Measurements from ENCODE around the gene TMEM145.
"Not testable (repeated sequence)": the region's sequence is repeated elsewhere in the genome, so short reads cannot be mapped to it uniquely, and the experiment has no call there.

TMEM145 gene

DNA sequence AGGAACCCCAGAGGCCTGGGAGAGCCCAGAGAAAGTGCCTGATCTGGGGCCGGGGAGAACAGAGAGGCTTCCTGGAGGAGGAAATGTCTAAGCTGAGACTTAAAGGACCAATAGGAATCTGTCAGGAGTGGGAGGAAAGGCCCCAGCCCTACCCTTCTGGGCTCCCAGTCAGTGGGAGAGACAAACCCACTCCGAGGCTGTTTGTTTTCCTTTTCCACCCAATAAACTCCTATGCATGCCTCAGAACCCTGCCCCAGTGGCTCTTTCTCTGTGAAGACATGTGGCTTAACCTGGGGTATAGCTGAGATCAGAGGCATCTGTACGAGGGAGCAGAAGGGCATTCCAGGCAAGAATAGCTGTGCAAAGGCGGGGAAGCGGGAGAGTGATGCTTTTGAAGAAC, 14.3 kb downstream of the TMEM145 start:
- TF ChIP-seq, protein P1, sequence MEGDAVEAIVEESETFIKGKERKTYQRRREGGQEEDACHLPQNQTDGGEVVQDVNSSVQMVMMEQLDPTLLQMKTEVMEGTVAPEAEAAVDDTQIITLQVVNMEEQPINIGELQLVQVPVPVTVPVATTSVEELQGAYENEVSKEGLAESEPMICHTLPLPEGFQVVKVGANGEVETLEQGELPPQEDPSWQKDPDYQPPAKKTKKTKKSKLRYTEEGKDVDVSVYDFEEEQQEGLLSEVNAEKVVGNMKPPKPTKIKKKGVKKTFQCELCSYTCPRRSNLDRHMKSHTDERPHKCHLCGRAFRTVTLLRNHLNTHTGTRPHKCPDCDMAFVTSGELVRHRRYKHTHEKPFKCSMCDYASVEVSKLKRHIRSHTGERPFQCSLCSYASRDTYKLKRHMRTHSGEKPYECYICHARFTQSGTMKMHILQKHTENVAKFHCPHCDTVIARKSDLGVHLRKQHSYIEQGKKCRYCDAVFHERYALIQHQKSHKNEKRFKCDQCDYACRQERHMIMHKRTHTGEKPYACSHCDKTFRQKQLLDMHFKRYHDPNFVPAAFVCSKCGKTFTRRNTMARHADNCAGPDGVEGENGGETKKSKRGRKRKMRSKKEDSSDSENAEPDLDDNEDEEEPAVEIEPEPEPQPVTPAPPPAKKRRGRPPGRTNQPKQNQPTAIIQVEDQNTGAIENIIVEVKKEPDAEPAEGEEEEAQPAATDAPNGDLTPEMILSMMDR (IDR thresholded peaks at IDR 0.05; ENCODE audit: low read depth, low read length, missing control alignments) = no peak

DNA sequence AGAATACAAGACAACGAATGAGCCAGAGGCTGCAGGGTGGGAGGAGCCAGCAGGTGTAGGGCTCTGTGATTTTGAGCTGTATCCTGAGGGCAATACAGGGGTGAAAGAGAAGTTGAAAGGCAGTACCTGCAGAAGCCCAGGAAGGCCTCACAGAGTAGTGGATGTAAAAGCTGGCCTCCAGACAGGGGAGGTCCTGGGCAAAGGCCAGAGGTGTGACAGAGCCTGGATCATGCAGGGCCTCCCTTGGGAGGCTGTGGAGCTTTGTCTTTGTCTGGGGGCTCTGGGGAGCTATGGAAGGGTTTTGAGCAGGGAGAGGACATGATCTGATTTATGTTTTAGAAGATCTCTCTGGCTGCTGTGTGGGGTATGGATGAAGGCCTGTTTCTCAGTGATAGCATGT, 15.0 kb downstream of the TMEM145 start:
- peaks cover 15% of the 10 kb centered on the region for H3K27me3 ChIP-seq (replicated peaks)
- TF ChIP-seq, protein P1 (IDR thresholded peaks at IDR 0.05; ENCODE audit: low read depth, low read length, missing control alignments) = no peak
- in situ Hi-C loops (cut with HindIII; ENCODE audit: low pct_ligation_motif_present, low sequenced_read_pairs) = no loop called here

More for the DNA sequence above, 14.3 kb downstream of the TMEM145 start:
- H3K4me3 ChIP-seq (ENCODE audit: low read depth, low read length) = no peak overlapping the region
- DNase-seq = no peak
- no peak overlapping the region for H3K27ac ChIP-seq
- in situ Hi-C loops (cut with HindIII; ENCODE audit: low pct_ligation_motif_present, low sequenced_read_pairs) = no loop called here
- peaks cover 18% of the 10 kb centered on the region for H3K27me3 ChIP-seq (replicated peaks)
- no peaks in the 10 kb centered on the region for H3K36me3 ChIP-seq (replicated peaks)

DNA sequence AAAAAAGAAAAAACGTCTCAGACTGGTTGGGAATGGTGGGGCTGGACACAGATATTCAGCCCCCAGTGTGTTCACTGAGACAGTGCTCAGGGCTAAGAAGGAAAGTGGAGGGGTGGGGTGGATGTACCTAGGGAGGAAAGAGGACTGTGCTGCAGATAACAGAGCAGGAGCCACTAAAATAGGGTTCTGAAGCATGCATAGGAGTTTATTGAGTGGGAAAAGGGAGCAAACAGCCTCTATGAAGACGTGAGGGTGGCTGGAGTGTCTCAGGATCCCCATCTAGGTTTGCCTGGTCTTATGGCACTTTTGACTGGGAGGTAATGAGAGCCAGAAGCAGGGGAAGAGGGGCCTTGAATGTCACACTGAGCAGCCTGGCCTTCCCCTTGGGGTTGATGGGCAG, 15.7 kb downstream of the TMEM145 start:
- in situ Hi-C loops (cut with HindIII; ENCODE audit: low pct_ligation_motif_present, low sequenced_read_pairs) = no loop called here
- TF ChIP-seq, protein P1 (IDR thresholded peaks at IDR 0.05; ENCODE audit: low read depth, low read length, missing control alignments) = no peak
- no peak overlapping the region for H3K27ac ChIP-seq

More for the DNA sequence above, 15.0 kb downstream of the TMEM145 start:
- Histone ChIP-seq H3K27ac (no peak overlapping the region), H3K36me3 (replicated peaks) (no peaks in the 10 kb centered on the region), H3K4me3 (ENCODE audit: low read depth, low read length) (no peak overlapping the region)
- DNase-seq = no peak

DNA sequence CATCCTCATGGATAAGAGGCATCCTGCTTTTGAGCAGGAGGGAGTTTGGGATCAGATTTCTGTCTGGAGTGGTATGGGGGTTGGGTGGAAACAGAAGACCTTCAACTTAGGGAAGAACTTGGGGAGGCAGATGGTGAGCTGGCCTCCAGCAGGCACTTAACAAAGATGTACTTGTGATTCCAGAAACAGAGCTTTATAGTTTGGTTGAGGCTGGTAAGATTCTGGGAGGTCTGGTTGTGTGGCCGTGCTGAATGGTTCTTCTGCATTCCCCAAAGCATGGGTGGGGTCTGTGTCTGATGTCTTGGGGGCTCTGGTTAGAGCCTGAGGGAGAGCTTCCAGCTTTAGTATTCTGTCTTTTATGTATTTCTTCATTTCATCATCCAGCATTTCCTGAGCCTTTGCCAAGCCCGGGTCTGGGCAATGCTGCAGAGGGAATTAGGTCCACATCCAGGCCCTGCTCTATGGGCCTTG, 17.2 kb downstream of the TMEM145 start:
- Histone ChIP-seq H3K27ac (no peak overlapping the region), H3K36me3 (replicated peaks) (no peaks in the 10 kb centered on the region), H3K4me3 (ENCODE audit: low read depth, low read length) (no peak overlapping the region), H3K27me3 (replicated peaks) (no peaks in the 10 kb centered on the region)
- TF ChIP-seq, protein P1 (IDR thresholded peaks at IDR 0.05; ENCODE audit: low read depth, low read length, missing control alignments) = no peak
- no peak for DNase-seq
- in situ Hi-C loops (cut with HindIII; ENCODE audit: low pct_ligation_motif_present, low sequenced_read_pairs) = no loop called here

More for the DNA sequence above, 15.7 kb downstream of the TMEM145 start:
- Histone ChIP-seq H3K4me3 (ENCODE audit: low read depth, low read length) (no peak overlapping the region), H3K36me3 (replicated peaks) (no peaks in the 10 kb centered on the region), H3K27me3 (replicated peaks) (peaks cover 8% of the 10 kb centered on the region)
- DNase-seq = no peak

DNA sequence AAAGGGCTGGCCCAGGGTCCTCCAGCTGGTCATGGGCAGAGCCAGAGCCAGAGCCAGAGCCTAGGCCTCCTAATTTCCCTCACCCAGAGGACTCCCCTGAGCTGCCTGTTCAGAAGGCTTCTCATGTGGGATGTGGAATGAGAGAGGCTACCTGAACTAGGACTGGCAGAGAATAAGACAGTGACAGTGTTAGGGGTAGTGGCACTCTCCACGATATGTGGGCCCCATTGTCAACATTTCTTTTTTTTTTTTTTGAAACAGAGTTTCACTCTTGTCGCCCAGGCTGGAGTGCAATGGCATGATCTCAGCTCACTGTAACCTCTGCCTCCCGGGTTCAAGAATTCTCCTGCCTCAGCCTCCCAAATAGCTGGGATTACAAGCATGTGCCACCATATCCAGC, 18.2 kb downstream of the TMEM145 start:
- H3K36me3 ChIP-seq (replicated peaks); H3K4me3 ChIP-seq (ENCODE audit: low read depth, low read length); in situ Hi-C loops (cut with HindIII; ENCODE audit: low pct_ligation_motif_present, low sequenced_read_pairs); DNase-seq; H3K27ac ChIP-seq; H3K27me3 ChIP-seq (replicated peaks): not testable (repeated sequence)

- H3K4me3 ChIP-seq (ENCODE audit: low read depth, low read length) = no peak overlapping the region
- H3K36me3 ChIP-seq (replicated peaks) = peaks cover 6% of the 10 kb centered on the region
- no peak overlapping the region for H3K27ac ChIP-seq
- no peak for DNase-seq
- TF ChIP-seq, protein P1 (IDR thresholded peaks at IDR 0.05; ENCODE audit: low read depth, low read length, missing control alignments) = no peak
- in situ Hi-C loops (cut with HindIII; ENCODE audit: low pct_ligation_motif_present, low sequenced_read_pairs) = no loop called here
- H3K27me3 ChIP-seq (replicated peaks) = no peaks in the 10 kb centered on the region
These were observed 18.9 kb downstream of the TMEM145 start for GRCh38 chr19:42332059-42332458.
